ENCODE results near the gene SMIM17. TPM values are rescaled to one million over a fixed set of nuclear protein-coding genes. Genes with fewer than 3 reads are reported as not detected.

Gene SMIM17
- total and polyA plus RNA-seq, 2 experiments from 2014 or later = 0.43 TPM; not detected in 1

DNA sequence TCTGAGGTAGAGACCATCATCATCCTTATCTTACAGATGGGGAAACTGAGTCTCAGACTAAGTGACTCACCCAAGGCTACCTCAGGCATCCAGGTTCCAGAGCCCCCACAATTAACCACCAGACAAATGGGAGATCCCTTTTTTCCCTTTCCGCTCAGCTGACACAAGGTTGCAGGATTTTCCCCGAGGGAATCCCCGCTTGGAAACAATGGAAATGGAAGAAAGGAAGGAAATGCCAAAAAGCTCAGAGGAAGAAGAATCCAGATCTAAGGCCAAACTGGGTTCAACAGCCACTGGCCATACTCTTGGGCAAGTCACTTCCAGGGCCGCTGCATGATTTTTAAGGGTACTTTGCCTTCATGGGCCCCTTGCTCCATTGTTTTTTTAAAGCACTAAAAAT lies 46.3 kb upstream of the SMIM17 start:
- DNase-seq = no peak
- WGBS, 2 experiments (ENCODE audit: low coverage in 1 of 2, low lambda C conversion rate in 2 of 2, missing lambda C conversion rate in 2 of 2) = 73% methylated on average over 4 of the region's 4 CpGs
- Histone ChIP-seq H3K4me2 (ENCODE audit: unreplicated experiment) (no peak overlapping the region), H2AFZ (no peak overlapping the region), H3K9me3 (ENCODE audit: low read depth) (no peaks in the 10 kb centered on the region), H3K27ac (no peak overlapping the region), H3K9ac (no peak overlapping the region), H3K27me3 (replicated peaks; ENCODE audit: insufficient read depth) (no peaks in the 10 kb centered on the region), H4K20me1 (ENCODE audit: insufficient read depth) (0 out of 2 replicates have a peak, but pooled peaks cover 3% of the 10 kb centered on the region), H3F3A (ENCODE audit: insufficient read depth) (no peaks in the 10 kb centered on the region), H3K9me2 (ENCODE audit: insufficient read depth) (no peaks in the 10 kb centered on the region), H3K4me3 (no peak overlapping the region), H3K79me2 (ENCODE audit: insufficient read depth) (peaks cover 60% of the 10 kb centered on the region), H3K4me1 (ENCODE audit: insufficient read depth) (peaks cover 4% of the 10 kb centered on the region; the same call in 1 of the 2 replicates), H3K36me3 (ENCODE audit: low read depth) (0 out of 2 replicates have a peak, but pooled peaks cover 7% of the 10 kb centered on the region)
- in situ Hi-C loops (cut with MboI) = no loop called here
- TF ChIP-seq EZH2 (IDR thresholded peaks at IDR 0.05; ENCODE audit: insufficient read depth, poor library complexity, severe bottlenecking) (no peak), EZH2phosphoT487 (IDR thresholded peaks at IDR 0.05; ENCODE audit: insufficient read depth, low read depth) (no peak)

- Histone ChIP-seq H3K79me2 (ENCODE audit: insufficient read depth) (peaks cover 70% of the 10 kb centered on the region), H3K4me1 (ENCODE audit: insufficient read depth) (peaks cover 4% of the 10 kb centered on the region; the same call in 1 of the 2 replicates), H3F3A (ENCODE audit: insufficient read depth) (no peaks in the 10 kb centered on the region), H3K36me3 (ENCODE audit: low read depth) (peaks cover 13% of the 10 kb centered on the region; the same call in 1 of the 2 replicates), H3K27ac (peak overlapping the region; percentile 73), H3K27me3 (replicated peaks; ENCODE audit: insufficient read depth) (no peaks in the 10 kb centered on the region), H3K4me2 (ENCODE audit: unreplicated experiment) (no peak overlapping the region), H3K9ac (no peak overlapping the region), H3K4me3 (no peak overlapping the region), H3K9me3 (ENCODE audit: low read depth) (no peaks in the 10 kb centered on the region), H2AFZ (no peak overlapping the region), H3K9me2 (ENCODE audit: insufficient read depth) (no peaks in the 10 kb centered on the region), H4K20me1 (ENCODE audit: insufficient read depth) (0 out of 2 replicates have a peak, but pooled peaks cover 3% of the 10 kb centered on the region)
- DNase-seq = peak; percentile 74
- TF ChIP-seq EZH2phosphoT487 (IDR thresholded peaks at IDR 0.05; ENCODE audit: insufficient read depth, low read depth) (no peak), EZH2 (IDR thresholded peaks at IDR 0.05; ENCODE audit: insufficient read depth, poor library complexity, severe bottlenecking) (no peak)
- WGBS, 2 experiments (ENCODE audit: low coverage in 1 of 2, low lambda C conversion rate in 2 of 2, missing lambda C conversion rate in 2 of 2) = 67 to 74% methylated on average over 4 of the region's 4 CpGs
- in situ Hi-C loops (cut with MboI) = no loop called here
These were observed 45.3 kb upstream of the SMIM17 start for GRCh38 chr19:56597696-56598095.

DNA sequence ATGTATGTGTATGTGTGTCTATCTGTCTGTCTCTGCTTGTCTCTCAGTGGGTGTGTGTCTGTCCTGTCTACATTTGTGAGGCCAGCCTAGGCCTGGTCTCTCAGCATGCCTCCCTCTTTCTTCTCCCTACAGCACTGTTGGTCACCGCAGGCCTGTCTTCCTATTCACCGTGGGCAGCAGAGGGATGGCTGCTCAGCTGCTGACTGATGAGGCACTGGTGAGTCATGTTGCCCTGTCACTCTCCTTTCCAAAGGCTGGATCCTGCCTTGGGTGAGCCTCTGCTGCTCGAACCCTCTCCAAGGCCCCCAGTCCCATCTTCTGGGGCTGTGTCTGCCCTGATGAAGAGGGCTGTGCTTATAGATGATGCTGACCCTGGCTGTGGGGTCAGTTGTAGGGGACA lies 41.6 kb upstream of the SMIM17 start:
- Histone ChIP-seq H3K4me1 (ENCODE audit: insufficient read depth) (no peaks in the 10 kb centered on the region; the same call in 1 of the 2 replicates), H3K4me3 (no peak overlapping the region), H2AFZ (no peak overlapping the region), H3K27ac (no peak overlapping the region), H3K9me3 (ENCODE audit: low read depth) (no peaks in the 10 kb centered on the region), H3K79me2 (ENCODE audit: insufficient read depth) (peaks cover 93% of the 10 kb centered on the region), H3K9me2 (ENCODE audit: insufficient read depth) (no peaks in the 10 kb centered on the region), H3K36me3 (ENCODE audit: low read depth) (peaks cover 20% of the 10 kb centered on the region), H3K4me2 (ENCODE audit: unreplicated experiment) (no peak overlapping the region), H3K27me3 (replicated peaks; ENCODE audit: insufficient read depth) (no peaks in the 10 kb centered on the region), H3F3A (ENCODE audit: insufficient read depth) (no peaks in the 10 kb centered on the region), H4K20me1 (ENCODE audit: insufficient read depth) (peaks cover 3% of the 10 kb centered on the region; the same call in 1 of the 2 replicates), H3K9ac (no peak overlapping the region)
- TF ChIP-seq EZH2phosphoT487 (IDR thresholded peaks at IDR 0.05; ENCODE audit: insufficient read depth, low read depth) (no peak), EZH2 (IDR thresholded peaks at IDR 0.05; ENCODE audit: insufficient read depth, poor library complexity, severe bottlenecking) (no peak)
- in situ Hi-C loops (cut with MboI) = no loop called here
- DNase-seq = peak; percentile 28
- 92 to 100% methylated on average over 3 of the region's 3 CpGs for WGBS, 2 experiments (ENCODE audit: low coverage in 1 of 2, low lambda C conversion rate in 2 of 2, missing lambda C conversion rate in 2 of 2)

GRCh38 chr19:56603829-56604228 lies 39.1 kb upstream of the SMIM17 start:
- Histone ChIP-seq H3K9me3 (ENCODE audit: low read depth) (no peaks in the 10 kb centered on the region), H4K20me1 (ENCODE audit: insufficient read depth) (no peaks in the 10 kb centered on the region; the same call in 1 of the 2 replicates), H3K9me2 (ENCODE audit: insufficient read depth) (no peaks in the 10 kb centered on the region), H3K4me3 (no peak overlapping the region), H3K4me1 (ENCODE audit: insufficient read depth) (no peaks in the 10 kb centered on the region; the same call in 1 of the 2 replicates), H3K9ac (no peak overlapping the region), H3K4me2 (ENCODE audit: unreplicated experiment) (no peak overlapping the region), H3K27me3 (replicated peaks; ENCODE audit: insufficient read depth) (no peaks in the 10 kb centered on the region), H3F3A (ENCODE audit: insufficient read depth) (no peaks in the 10 kb centered on the region), H3K36me3 (ENCODE audit: low read depth) (peaks cover 14% of the 10 kb centered on the region), H3K79me2 (ENCODE audit: insufficient read depth) (peaks cover 89% of the 10 kb centered on the region), H2AFZ (no peak overlapping the region), H3K27ac (no peak overlapping the region)
- in situ Hi-C loops (cut with MboI) = no loop called here
- peak; percentile 57 for DNase-seq
- TF ChIP-seq EZH2phosphoT487 (IDR thresholded peaks at IDR 0.05; ENCODE audit: insufficient read depth, low read depth) (no peak), EZH2 (IDR thresholded peaks at IDR 0.05; ENCODE audit: insufficient read depth, poor library complexity, severe bottlenecking) (no peak)
- WGBS, 2 experiments (ENCODE audit: low coverage in 1 of 2, low lambda C conversion rate in 2 of 2, missing lambda C conversion rate in 2 of 2) = 81 to 83% methylated on average over 6 of the region's 6 CpGs

Measured in GM23248 (cell line).